K562 (cell line): ENCODE data around the gene RASAL1. TPM values are rescaled to one million over a fixed set of nuclear protein-coding genes. Genes with fewer than 3 reads are reported as not detected.

ENCODE experiments used
- ATAC-seq: fragments of 200-7000 bp; cut with Tn5 transposase; 3 replicates; pipeline ENCODE4 v1.9.1; 2020; ENCODE audit warnings: moderate library complexity
- BruUV-seq: library from RNA; stranded (reverse); fragments of 400-500 nt; replicated peaks from 2 replicates; lab custom pipeline; 2021; lab: Mats Ljungman, UMichigan
- CTCF ChIA-PET: fragments of 300-600 bp; formaldehyde crosslinking; extraction: SDS; loops from one replicate; lab custom pipeline; 2021; ENCODE audit warnings: low intra/inter-chr PET ratio; lab: Yijun Ruan, JAX
- POLR2A ChIA-PET: fragments of 300-600, 350-650 bp; sonication (Branson Sonifier 250); formaldehyde crosslinking; extraction: SDS; loops from one replicate; lab custom pipeline; 2021; ENCODE audit warnings: antibody characterized with exemption, inconsistent platforms; lab: Yijun Ruan, JAX
- DNase-seq, 4 experiments: peaks; one replicate each; pipeline versions ENCODE4 v3.0.0 to v3.0.0-alpha.2; 2011 to 2018; ENCODE audit warnings: low spot score in 3 of 4, mixed read lengths in 3 of 4; ENCODE audit errors: extremely low read depth in 1 of 4
- FAIRE-seq: peaks from 2 replicates; lab custom pipeline; 2011; peaks lifted over from hg19 to GRCh38; lab: Jason Lieb, UNC
- H2AFZ ChIP-seq: 2 replicates; pipeline ENCODE4 v1.6.0; 2011; ENCODE audit warnings: low read depth, low read length, control low read depth, inconsistent platforms
- H3K27ac ChIP-seq: fragments of 200-600 bp; 3 replicates; pipeline ENCODE4 v1.8.0; 2011; ENCODE audit warnings: low read depth, mild to moderate bottlenecking, control low read depth, inconsistent platforms, low read length, moderate library complexity, mixed read lengths; ENCODE audit errors: extremely low read depth
- H3K27me3 ChIP-seq, 2 experiments: fragments of 300-600 bp in 1 of 2; 2 replicates in 1 of 2; 3 replicates in 1 of 2; pipeline versions ENCODE4 v1.6.0 to v1.8.0; 2011; ENCODE audit warnings: inconsistent platforms in 2 of 2, low read length in 2 of 2, mild to moderate bottlenecking in 1 of 2, mixed read lengths in 1 of 2, moderate library complexity in 1 of 2; ENCODE audit not compliant: control insufficient read depth in 2 of 2, insufficient read depth in 2 of 2
- H3K36me3 ChIP-seq: fragments of 300-600 bp; 3 replicates; pipeline ENCODE4 v1.8.0; 2011; ENCODE audit warnings: mild to moderate bottlenecking, low read length, inconsistent platforms; ENCODE audit not compliant: control insufficient read depth, insufficient read depth
- H3K4me1 ChIP-seq, 2 experiments: fragments of 200-600 bp in 1 of 2; replicated peaks in 1 of 2; 2 replicates in 1 of 2; 3 replicates in 1 of 2; pipeline versions ENCODE4 v1.5.1 to v1.8.0; 2011; ENCODE audit warnings: inconsistent platforms in 2 of 2, low read length in 2 of 2, mild to moderate bottlenecking in 1 of 2, mixed read lengths in 1 of 2, moderate library complexity in 1 of 2; ENCODE audit not compliant: control insufficient read depth in 2 of 2, insufficient read depth in 2 of 2
- H3K4me2 ChIP-seq: 2 replicates; pipeline ENCODE4 v1.6.1; 2011; ENCODE audit warnings: low read length, control low read depth, inconsistent platforms, mixed read lengths; ENCODE audit not compliant: insufficient read depth
- H3K4me3 ChIP-seq: fragments of 200-600 bp; sonication (generic), shearing (Covaris generic); 2 replicates; pipeline ENCODE4 v1.5.1; 2016; ENCODE audit warnings: control low read depth, inconsistent platforms
- H3K79me2 ChIP-seq: fragments of 200-600 bp; 3 replicates; pipeline ENCODE4 v1.8.0; 2011; ENCODE audit warnings: low read length, inconsistent platforms; ENCODE audit not compliant: control insufficient read depth, insufficient read depth
- H3K9ac ChIP-seq, 2 experiments: 2 replicates each; pipeline versions ENCODE4 v1.6.0 to v1.6.1; 2011; ENCODE audit warnings: low read depth in 2 of 2, low read length in 2 of 2, control low read depth in 1 of 2, inconsistent platforms in 1 of 2, mild to moderate bottlenecking in 1 of 2, mixed read lengths in 1 of 2; ENCODE audit not compliant: insufficient read depth in 1 of 2
- H3K9me1 ChIP-seq: one replicate; pipeline ENCODE4 v1.6.0; 2011; ENCODE audit warnings: inconsistent platforms, mild to moderate bottlenecking, low read length, moderate library complexity; ENCODE audit not compliant: control insufficient read depth, insufficient read depth
- H3K9me3 ChIP-seq: replicated peaks from 2 replicates; pipeline ENCODE4 v1.5.1; 2011; ENCODE audit warnings: low read depth, low read length, inconsistent platforms; ENCODE audit not compliant: control insufficient read depth, insufficient read depth
- H4K20me1 ChIP-seq: replicated peaks from 2 replicates; pipeline ENCODE4 v1.6.1; 2011; ENCODE audit warnings: low read length, inconsistent platforms, mixed read lengths; ENCODE audit not compliant: control insufficient read depth, insufficient read depth
- BMI1 ChIP-seq: fragments of 150-350 bp; IDR thresholded peaks from 2 replicates; pipeline ENCODE4 v1.6.1; 2014; ENCODE audit warnings: low read length
- CSDE1 ChIP-seq, 2 experiments: fragments of 450-650 bp; IDR thresholded peaks; 2 replicates each; pipeline ENCODE4 v1.6.1; 2016; ENCODE audit warnings: mild to moderate bottlenecking in 1 of 2
- EZH2 ChIP-seq: IDR thresholded peaks from 2 replicates; pipeline ENCODE4 v1.6.1; 2012; ENCODE audit warnings: low read depth, mild to moderate bottlenecking, inconsistent platforms, low read length, borderline replicate concordance
- FOXA3 ChIP-seq, 2 experiments: fragments of 450-650 bp in 1 of 2; sonication (generic) in 1 of 2; formaldehyde crosslinking; IDR thresholded peaks in 1 of 2; conservative IDR thresholded peaks in 1 of 2; 2 replicates each; pipeline versions ENCODE4 v1.4.0 to v1.8.0; 2020 to 2022; ENCODE audit warnings: mild to moderate bottlenecking in 2 of 2, missing genetic modification reagents in 1 of 2
- FOXO4 ChIP-seq: fragments of 450-650 bp; formaldehyde crosslinking; IDR thresholded peaks from 2 replicates; pipeline ENCODE4 v1.4.0; 2020; ENCODE audit warnings: mild to moderate bottlenecking, moderate library complexity
- HEY1 ChIP-seq: fragments of 250-450 bp; sonication (Bioruptor Pico); IDR thresholded peaks from 2 replicates; pipeline ENCODE4 v1.5.0; 2020; ENCODE audit warnings: mild to moderate bottlenecking, moderate library complexity, borderline replicate concordance
- JUND ChIP-seq, 2 experiments: IDR thresholded peaks; 2 replicates in 1 of 2; 3 replicates in 1 of 2; pipeline ENCODE4 v1.6.1; 2011; ENCODE audit warnings: borderline replicate concordance in 2 of 2, low read depth in 2 of 2, low read length in 2 of 2, improper control_type of control experiment in 1 of 2, missing biosample characterization in 1 of 2, missing genetic modification characterization in 1 of 2, missing genetic modification reagents in 1 of 2
- MAZ ChIP-seq, 2 experiments: fragments of 450-650 bp in 1 of 2; sonication (generic) in 1 of 2; formaldehyde crosslinking; IDR thresholded peaks in 1 of 2; conservative IDR thresholded peaks in 1 of 2; 2 replicates each; pipeline versions ENCODE4 v1.4.0 to v1.5.0; 2020; ENCODE audit warnings: mild to moderate bottlenecking in 1 of 2, missing genetic modification reagents in 1 of 2
- MCM2 ChIP-seq: fragments of 450-650 bp; IDR thresholded peaks from 2 replicates; pipeline ENCODE4 v1.6.1; 2017; ENCODE audit warnings: low read depth, mild to moderate bottlenecking
- NFYB ChIP-seq: IDR thresholded peaks from 2 replicates; pipeline ENCODE4 v1.6.1; 2011; ENCODE audit warnings: mild to moderate bottlenecking, moderate library complexity; ENCODE audit not compliant: insufficient read length; ENCODE audit errors: extremely low read depth
- PKNOX1 ChIP-seq: fragments of 450-650 bp; IDR thresholded peaks from 2 replicates; pipeline ENCODE4 v1.6.1; 2016
- POLR3G ChIP-seq: IDR thresholded peaks from 2 replicates; pipeline ENCODE4 v1.6.1; 2011; ENCODE audit not compliant: insufficient read length, insufficient replicate concordance; ENCODE audit errors: extremely low read depth
- ZBTB17 ChIP-seq: fragments of 450-650 bp; formaldehyde crosslinking; IDR thresholded peaks from 2 replicates; pipeline ENCODE4 v1.4.0; 2020; ENCODE audit warnings: mild to moderate bottlenecking
- ZC3H8 ChIP-seq: fragments of 450-650 bp; IDR thresholded peaks from 2 replicates; pipeline ENCODE4 v1.6.1; 2017
- ZNF398 ChIP-seq: fragments of 250-450 bp; sonication (Bioruptor Pico); IDR thresholded peaks from 2 replicates; pipeline ENCODE4 v1.8.0; 2021; ENCODE audit warnings: moderate library complexity, mild to moderate bottlenecking, inconsistent platforms
- ZNF41 ChIP-seq: fragments of 250-450 bp; sonication (Bioruptor Pico); conservative IDR thresholded peaks from 2 replicates; pipeline ENCODE4 v1.4.0; 2020; ENCODE audit warnings: mild to moderate bottlenecking
- ZNF589 ChIP-seq: fragments of 200-800 bp; sonication (Bioruptor generic); IDR thresholded peaks from 2 replicates; pipeline ENCODE4 v1.6.1; 2016; ENCODE audit warnings: low read depth, missing genetic modification characterization, missing compliant biosample characterization
- WGBS: fragments of 100-300 bp; shearing (Covaris generic); methylation state at CpG from one replicate; pipeline ENCODE4 v1.1.6; 2016; ENCODE audit warnings: low coverage, mixed read lengths; ENCODE audit not compliant: insufficient coverage; ENCODE audit errors: missing lambda C conversion rate; 5-methylcytosine and 5-hydroxymethylcytosine counted together
- in situ Hi-C: fragments of 300-500 bp; cut with MboI; formaldehyde crosslinking; loops from 4 replicates; pipeline ENCODE4 v1.15.0; 2018; ENCODE audit warnings: inconsistent platforms, mixed read lengths
- intact Hi-C: fragments of 100-400 bp; cut with micrococcal nuclease; formaldehyde crosslinking; loops from 2 replicates; pipeline ENCODE4 v1.14.2; 2022
- polyA plus RNA-seq, 8 experiments: library from polyadenylated mRNA; depleted of rRNA in 4 of 8; stranded (reverse) in 5 of 8; unstranded in 3 of 8; fragments of >200 nt; fragmentation: Nextera tagmentation in 2 of 8; fragmentation: Illumina TruSeq in 1 of 8; extraction: Ambion mirVana in 2 of 8; extraction: Trizol in 1 of 8; gene quantifications; 2 replicates each; pipeline versions ENCODE4 v1.2.1 to v1.2.3, GENCODE V29; 2011 to 2014; ENCODE audit warnings: inconsistent platforms in 1 of 8, missing spikeins in 1 of 8
- total RNA-seq, 7 experiments: library from RNA; depleted of rRNA in 6 of 7; stranded (reverse); fragments of >200 nt in 6 of 7; fragmentation: Illumina TruSeq in 2 of 7; extraction: Trizol in 2 of 7; gene quantifications; 2 replicates each; pipeline versions ENCODE4 v1.2.1 to v1.2.3, GENCODE V29; 2011 to 2021; ENCODE audit warnings: low replicate concordance in 1 of 7

The RASAL1 gene
- total and polyA plus RNA-seq, 9 of the 15 experiments (the other 6 are each of a cell fraction or from before 2014, with no cell fraction given), result 0.06 to 0.16 (median 0.14) TPM; not detected in 6

- TF ChIP-seq BMI1 (no peak), CSDE1 (IDR thresholded peaks at IDR 0.05) (no peak), ZNF398 (CRISPR knock-in tag) (no peak), ZBTB17 (no peak), JUND (IDR thresholded peaks at IDR 0.05; ENCODE audit: borderline replicate concordance, low read depth, low read length) (no peak), JUND (tag; IDR thresholded peaks at IDR 0.05; ENCODE audit: borderline replicate concordance, low read depth, low read length) (no peak), FOXA3 (CRISPR knock-in tag; conservative IDR thresholded peaks at IDR 0.05 in 1 of 2, IDR thresholded peaks at IDR 0.05 in 1 of 2) (no peak), ZC3H8 (no peak), PKNOX1 (no peak), NFYB (no peak), HEY1 (CRISPR knock-in tag) (no peak), POLR3G (no peak), FOXO4 (no peak), MAZ (CRISPR knock-in tag; conservative IDR thresholded peaks at IDR 0.05 in 1 of 2, IDR thresholded peaks at IDR 0.05 in 1 of 2) (no peak), EZH2 (no peak), ZNF589 (no peak), MCM2 (no peak), ZNF41 (CRISPR knock-in tag) (no peak)
- H3K4me3 ChIP-seq, result no peak overlapping the region
- BruUV-seq, result no TSS peak
- H3K79me2 ChIP-seq, result no peaks in the 10 kb centered on the region
- in situ Hi-C loops (no loop called here), intact Hi-C loops (no loop called here)
- no peak overlapping the region for H2AFZ ChIP-seq
- ATAC-seq (no peak), DNase-seq (no peak), FAIRE-seq (no peak)
- CTCF ChIA-PET, result no interaction called here
- no peaks in the 10 kb centered on the region for H3K36me3 ChIP-seq
- no peak overlapping the region for H3K4me2 ChIP-seq
- H3K9me3 ChIP-seq, result no peaks in the 10 kb centered on the region
- POLR2A ChIA-PET, result interaction anchor here (0.6 kb wide), 1 partner anchor 13 kb away, joined by 4 read pairs; no protein-coding TSS in a partner anchor
- WGBS, result 1% methylated on average over 10 of the region's 10 CpGs
- no peak overlapping the region for H3K9ac ChIP-seq
- peaks cover 6% of the 10 kb centered on the region; the same call in 1 of the 2 replicates for H4K20me1 ChIP-seq
- peaks cover 3 to 32% of the 10 kb centered on the region in 2 experiments; a peak in 3 of 5 replicates for H3K27me3 ChIP-seq
- no peak overlapping the region for H3K27ac ChIP-seq
- H3K4me1 ChIP-seq, result peaks cover 0 to 14% of the 10 kb centered on the region in 2 experiments; a peak in 3 of 5 replicates
- no peaks in the 10 kb centered on the region for H3K9me1 ChIP-seq
Observed at GRCh38 chr12:113101751-113102150, 33.8 kb downstream of the RASAL1 start.
